ENCODE data around the gene MARS1.
"Not testable (repeated sequence)": the region's sequence is repeated elsewhere in the genome, so short reads cannot be mapped to it uniquely, and the experiment has no call there.

Gene MARS1

DNA sequence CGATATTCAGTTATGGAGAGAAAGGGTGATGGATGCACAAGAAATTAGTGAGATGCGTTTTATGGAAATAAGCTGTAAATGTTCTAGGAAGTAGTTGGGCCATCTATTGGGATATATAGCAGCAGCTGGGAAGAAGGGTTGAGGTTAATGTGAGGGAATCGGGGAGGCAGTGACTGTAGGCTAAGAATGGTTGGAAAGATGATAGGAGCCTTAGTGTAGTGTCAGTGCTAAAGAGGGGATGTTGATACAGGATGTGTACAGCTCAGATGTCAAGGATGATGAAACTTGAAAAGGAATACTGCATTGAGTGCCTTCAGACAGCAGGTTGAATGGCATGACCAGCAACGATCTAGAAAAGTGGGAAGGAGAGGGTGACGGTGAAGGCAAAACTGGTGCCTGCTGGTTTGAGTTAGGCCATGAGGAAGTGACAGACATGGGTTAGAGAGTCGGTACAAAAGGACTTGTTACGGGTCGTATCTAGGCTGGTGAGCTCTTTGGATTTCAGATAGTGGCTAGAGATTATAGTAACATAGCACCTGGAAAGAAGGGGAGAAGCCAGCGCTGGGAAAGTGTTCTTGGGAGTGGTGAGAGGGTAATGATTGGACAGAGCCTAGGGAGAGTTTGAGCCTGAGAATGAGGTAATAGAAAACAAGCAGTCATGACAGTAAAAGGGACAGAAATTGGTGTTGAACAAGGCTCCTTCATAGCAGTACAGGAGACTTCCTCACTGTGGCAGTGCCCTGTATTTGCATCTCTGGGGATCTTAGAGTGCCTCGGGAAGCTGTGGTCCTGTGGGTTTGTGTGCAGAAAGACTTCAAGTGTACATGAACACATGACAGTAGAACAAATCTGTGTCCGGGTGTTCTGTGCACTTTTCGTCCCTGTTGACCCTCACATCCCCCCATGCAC, 9.6 kb downstream of the MARS1 start:
- DNase-seq: no peak

DNA sequence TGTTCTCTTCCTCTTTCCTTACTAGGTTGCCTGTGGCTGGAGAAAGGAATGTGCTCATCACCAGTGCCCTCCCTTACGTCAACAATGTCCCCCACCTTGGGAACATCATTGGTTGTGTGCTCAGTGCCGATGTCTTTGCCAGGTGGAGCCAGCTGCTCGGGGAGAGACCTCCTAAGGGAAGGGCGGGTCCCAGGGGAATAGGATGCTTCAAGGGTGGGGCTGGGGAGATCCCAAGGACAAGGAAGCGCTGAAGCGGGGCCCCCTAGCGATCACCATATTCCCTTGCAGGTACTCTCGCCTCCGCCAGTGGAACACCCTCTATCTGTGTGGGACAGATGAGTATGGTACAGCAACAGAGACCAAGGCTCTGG, 10.2 kb downstream of the MARS1 start:
- no peak for DNase-seq

DNA sequence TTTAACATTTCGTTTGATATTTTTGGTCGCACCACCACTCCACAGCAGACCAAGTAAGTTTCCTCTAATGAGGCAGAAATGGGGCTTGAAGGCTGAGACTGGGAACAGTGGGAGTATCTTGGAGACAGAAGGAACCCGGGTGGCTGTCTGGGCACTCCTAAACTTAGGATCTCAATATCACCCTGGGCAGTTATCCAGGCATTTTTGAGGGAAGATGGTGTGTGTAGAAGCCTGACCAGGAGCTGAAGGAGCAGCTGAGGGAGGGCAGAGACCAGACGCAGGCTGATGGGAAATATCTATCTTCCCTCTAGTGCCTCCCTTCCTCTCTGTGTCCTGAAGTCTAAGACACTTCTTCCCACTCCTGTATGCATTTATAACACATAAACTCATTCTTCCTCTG, 10.7 kb downstream of the MARS1 start:
- DNase-seq: no peak

DNA sequence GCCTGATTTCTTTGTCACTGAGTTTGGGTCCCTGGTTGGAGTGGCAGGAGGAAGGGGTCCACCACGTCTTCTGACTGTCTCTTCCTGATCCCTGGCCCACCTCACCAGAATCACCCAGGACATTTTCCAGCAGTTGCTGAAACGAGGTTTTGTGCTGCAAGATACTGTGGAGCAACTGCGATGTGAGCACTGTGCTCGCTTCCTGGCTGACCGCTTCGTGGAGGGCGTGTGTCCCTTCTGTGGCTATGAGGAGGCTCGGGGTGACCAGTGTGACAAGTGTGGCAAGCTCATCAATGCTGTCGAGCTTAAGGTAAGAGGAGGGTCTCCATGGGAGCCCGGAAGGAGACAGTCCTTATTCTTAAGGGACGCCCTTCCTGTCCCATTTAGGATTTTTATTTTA, 12.3 kb downstream of the MARS1 start:
- DNase-seq: no peak

DNA sequence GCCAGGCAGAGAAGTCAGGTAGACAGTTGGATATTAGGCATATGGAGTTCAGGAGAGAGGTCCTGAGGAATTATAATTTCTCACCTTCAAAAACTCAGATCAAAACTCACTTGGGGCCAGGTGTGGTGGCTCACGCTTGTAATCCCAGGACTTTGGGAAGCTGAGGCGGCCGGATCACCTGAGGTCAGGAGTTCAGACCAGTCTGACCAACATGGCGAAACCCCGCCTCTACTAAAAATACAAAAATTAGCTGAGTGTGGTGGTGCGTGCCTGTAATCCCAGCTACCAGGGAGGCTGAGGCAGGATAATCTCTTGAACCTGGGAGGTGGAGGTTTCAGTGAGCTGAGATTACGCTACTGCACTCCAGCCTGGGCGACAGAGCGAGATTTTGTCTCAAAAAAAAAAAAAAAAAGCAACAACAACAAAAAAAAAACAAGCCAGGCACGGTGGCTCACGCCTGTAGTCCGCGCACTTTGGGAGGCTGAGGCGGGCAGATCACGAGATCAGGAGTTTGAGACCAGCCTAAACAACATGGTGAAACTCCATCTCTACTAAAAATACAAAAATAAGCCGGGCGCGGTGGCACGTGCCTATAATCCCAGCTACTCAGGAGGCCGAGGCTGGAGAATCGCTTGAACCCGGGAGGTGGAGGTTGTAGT, 14.6 kb downstream of the MARS1 start:
- not testable (repeated sequence) for DNase-seq

DNA sequence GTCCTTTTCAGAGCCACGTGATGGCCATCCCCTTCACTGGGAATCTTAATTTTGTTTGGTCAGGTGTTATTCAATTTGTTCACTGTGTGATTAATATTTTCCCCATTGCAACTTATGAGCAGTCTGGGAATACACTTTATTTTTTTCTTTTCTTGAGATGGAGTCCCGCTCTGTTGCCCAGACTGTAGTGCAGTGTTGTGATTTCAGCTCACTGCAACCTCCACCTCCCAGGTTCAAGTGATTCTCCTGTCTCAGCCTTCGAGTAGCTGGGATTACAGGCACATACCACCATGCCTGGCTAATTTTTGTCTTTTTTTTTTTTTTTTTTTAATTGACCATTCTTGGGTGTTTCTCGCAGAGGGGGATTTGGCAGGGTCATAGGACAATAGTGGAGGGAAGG, 18.7 kb downstream of the MARS1 start:
- not testable (repeated sequence) for DNase-seq

DNA sequence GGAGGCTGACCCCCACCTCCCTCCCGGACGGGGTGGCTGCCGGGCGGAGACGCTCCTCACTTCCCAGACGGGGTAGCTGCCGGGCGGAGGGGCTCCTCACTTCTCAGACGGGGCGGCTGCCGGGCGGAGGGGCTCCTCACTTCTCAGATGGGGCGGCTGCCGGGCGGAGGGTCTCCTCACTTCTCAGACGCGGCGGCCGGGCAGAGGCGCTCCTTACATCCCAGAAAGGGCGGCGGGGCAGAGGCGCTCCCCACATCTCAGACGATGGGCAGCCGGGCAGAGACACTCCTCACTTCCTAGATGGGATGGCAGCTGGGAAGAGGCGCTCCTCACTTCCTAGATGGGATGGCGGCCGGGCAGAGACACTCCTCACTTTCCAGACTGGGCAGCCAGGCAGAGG, 19.9 kb downstream of the MARS1 start:
- DNase-seq: not testable (repeated sequence)

DNA sequence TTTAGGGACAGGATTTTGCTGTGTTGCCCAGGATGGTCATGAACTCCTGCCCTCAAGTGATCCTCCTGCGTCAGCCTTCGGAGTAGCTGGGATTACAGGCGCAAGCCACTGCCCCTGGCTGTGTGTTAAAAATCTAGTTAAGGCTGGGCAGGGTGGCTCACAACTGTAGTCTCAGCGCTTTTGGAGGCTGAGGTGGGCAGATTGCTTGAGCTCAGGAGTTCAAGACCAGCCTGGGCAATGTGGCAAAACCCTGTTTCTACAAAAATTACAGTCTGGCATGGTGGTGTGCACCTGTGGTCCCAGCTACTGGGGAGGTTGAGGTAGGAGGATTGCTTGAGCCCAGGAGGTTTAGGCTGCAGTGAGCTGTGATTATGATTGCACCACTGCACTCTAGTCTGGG, 23.3 kb downstream of the MARS1 start:
- DNase-seq: no peak

DNA sequence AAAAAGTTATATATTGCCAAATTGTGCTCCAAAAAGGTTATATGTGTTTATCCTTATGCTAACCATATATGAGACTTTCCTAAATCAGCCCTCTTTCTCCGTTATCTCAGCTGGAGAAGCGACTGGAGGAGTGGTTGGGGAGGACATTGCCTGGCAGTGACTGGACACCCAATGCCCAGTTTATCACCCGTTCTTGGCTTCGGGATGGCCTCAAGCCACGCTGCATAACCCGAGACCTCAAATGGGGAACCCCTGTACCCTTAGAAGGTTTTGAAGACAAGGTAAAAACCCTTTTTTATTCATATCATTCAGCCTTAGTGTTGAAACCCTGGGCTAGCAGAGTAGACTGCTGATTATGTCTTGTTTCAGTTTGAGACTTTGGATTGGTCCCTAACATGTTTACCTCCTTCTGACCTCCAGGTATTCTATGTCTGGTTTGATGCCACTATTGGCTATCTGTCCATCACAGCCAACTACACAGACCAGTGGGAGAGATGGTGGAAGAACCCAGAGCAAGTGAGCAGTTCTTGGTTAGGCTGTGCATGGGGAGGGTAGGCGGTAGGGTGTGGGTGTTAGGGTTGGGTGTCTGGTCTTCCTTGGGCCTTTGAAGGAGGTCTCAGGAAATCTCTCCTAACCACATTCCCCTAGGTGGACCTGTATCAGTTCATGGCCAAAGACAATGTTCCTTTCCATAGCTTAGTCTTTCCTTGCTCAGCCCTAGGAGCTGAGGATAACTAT, 23.9 kb downstream of the MARS1 start:
- DNase-seq: no peak

DNA sequence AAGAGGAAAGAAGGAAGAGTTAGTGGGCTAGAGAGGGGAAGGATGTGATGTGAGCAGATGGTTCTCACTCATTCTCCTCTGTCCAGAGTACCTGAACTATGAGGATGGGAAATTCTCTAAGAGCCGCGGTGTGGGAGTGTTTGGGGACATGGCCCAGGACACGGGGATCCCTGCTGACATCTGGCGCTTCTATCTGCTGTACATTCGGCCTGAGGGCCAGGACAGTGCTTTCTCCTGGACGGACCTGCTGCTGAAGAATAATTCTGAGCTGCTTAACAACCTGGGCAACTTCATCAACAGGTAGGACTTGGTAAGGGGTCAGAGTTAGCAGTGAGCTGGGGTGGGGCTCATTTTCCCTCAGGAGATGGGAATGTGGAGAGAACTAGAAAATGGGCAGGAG, 24.8 kb downstream of the MARS1 start:
- DNase-seq: no peak

DNA sequence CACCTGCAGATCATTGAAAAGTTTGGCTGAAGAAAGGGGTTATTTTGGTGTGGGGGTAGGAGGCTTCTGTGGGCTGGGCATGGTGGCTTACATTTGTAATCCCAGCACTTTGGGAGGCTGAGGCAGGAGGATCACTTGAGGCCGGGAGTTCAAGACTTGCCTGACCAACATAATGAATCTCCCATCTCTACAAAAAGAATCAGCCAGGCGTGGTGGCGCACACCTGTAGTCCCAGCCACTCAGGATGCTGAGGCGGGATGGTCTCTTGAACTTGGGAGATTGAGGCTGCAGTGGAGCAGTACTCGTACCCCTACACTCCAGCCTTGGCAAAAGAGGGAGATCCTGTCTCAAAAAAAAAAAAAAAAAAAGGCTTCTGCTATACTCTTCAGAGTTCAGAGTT, 25.4 kb downstream of the MARS1 start:
- no peak for DNase-seq

DNA sequence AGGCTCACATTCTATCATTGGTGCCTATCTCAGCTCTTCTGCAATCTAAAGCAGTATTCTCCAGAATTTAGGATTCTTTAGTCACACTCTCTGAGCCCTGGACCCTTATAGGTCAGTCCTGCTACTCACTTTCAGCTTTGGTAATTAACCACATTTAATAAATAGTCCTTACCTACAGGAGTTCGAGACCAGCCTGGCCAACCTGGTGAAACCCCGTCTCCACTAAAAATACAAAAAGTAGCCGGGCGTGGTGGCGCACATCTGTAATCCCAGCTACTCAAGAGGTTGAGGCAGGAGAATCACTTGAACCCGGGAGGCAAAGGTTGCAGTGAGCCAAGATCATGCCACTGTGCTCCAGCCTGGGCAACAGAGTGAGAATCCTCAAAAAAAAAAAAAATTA, 25.8 kb downstream of the MARS1 start:
- not testable (repeated sequence) for DNase-seq

DNA sequence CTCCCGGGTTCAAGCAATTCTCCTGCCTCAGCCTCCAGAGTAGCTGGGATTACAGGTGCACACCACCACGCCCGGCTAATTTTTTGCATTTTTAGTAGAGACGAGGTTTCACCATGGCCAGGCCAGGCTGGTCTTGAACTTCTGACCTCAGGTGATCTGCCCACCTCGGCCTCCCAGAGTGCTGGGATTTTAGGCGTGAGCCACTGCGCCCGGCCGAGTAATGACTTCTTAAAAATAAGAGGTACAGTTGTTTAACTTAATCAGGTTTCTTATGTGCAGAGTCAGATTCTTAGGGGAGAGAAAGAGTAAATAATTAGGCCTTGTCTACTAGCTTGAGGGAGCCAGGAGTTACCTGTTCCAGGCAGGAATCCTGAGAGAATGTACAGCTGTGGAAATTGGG, 26.4 kb downstream of the MARS1 start:
- DNase-seq: not testable (repeated sequence)

DNA sequence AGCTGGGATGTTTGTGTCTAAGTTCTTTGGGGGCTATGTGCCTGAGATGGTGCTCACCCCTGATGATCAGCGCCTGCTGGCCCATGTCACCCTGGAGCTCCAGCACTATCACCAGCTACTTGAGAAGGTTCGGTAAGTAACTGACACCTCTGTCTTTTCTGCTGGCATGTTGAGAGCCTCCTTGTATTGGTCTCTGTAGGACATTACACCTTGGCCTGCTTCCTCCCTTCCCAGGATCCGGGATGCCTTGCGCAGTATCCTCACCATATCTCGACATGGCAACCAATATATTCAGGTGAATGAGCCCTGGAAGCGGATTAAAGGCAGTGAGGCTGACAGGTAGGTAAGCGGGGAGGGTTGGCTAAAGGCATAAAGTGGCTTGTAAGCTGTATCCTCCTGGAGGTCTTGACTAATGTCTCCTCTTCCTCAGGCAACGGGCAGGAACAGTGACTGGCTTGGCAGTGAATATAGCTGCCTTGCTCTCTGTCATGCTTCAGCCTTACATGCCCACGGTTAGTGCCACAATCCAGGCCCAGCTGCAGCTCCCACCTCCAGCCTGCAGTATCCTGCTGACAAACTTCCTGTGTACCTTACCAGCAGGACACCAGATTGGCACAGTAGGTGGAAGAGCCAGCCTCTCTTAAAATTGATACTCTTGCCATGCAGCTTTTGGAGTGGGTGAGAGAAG, 27.0 kb downstream of the MARS1 start:
- DNase-seq: no peak

DNA sequence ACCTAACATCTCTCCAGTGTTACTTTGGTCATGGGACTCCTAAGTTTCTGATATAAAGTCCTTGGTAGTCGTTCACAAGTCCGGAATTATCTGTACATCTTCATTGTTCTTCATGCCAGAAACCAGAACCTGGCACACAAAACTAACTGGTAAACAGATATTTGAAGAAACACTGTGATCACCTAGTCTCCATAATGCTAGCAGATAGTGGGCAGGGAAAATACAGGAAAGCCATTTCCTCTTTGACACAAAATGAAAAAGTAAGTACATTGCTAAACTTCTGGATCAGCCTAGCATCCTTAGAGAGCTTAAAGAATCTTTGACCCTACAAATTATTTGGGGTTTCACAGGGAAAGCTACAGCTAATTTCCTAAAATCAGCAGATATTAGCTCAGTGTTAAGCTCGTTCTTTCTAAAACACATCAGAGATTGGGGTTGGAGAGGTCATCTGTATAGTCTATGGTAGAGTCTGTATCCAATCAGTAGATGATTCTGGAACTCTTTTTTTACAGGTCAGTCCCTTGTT, 27.6 kb downstream of the MARS1 start:
- DNase-seq: no peak

DNA sequence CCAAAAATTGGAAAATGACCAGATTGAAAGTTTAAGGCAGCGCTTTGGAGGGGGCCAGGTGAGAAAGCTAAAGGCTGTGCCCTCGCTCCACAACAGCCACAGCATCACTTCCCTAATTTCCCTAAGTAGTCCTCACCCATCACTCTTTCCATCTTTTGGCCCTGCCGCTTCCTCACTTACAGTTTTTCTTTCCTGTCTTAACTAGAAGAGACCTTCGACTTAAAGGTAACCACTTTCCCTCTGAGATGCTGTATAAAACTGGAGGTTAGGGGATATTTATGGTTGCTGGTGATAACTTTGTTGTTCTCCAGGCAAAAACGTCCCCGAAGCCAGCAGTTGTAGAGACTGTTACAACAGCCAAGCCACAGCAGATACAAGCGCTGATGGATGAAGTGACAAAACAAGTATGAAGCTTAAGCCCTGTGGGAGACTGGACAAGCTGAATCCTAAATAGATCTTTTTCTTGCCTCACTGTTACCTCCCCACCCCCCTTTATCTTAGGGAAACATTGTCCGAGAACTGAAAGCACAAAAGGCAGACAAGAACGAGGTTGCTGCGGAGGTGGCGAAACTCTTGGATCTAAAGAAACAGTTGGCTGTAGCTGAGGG, 28.2 kb downstream of the MARS1 start:
- DNase-seq: no peak

DNA sequence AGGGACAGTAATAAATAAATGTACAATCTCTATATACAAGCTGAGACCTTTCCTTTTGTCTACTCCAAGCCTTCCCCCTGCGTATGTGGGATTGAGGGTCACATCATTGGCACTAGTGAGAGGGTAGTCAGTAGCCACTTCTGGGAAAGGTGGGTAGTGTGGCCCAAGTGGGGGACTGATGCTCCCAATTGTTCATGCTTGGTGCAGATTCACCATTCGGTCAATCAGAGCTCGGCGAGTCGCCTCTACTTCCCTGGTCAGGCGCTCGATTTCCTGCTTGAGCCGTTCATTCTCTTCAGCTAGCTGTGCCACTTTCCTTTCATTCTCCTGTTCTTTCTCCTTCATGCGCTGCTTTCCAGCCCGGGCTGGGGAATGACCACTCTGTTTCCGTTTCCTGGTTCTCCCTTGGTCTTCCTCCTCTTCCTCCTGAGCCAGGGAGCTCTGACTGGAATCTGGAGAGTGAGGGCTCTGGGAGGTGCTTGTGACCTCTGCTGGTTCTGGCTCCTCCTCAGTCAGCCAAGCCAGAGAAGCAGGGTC, 28.8 kb downstream of the MARS1 start:
- no peak for DNase-seq

DNA sequence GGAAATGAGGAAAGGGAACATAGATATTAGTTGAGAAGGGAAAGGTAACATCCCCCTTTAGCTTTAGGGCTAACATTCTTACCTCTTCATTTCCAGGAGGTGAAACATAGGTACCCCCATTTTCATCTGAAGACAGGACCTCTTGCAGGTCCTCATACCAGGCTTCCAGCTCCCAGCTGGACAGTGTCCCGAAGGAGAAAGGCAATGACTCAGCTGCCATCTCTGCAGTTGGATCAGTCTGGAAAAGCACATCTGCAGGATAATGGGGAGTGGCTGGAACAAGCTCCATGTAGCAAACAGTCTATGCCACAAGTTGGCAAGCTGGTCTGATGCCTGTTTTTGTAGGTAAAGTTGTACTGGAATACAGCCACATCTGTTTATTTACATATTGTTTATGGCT, 29.3 kb downstream of the MARS1 start:
- DNase-seq: no peak

DNA sequence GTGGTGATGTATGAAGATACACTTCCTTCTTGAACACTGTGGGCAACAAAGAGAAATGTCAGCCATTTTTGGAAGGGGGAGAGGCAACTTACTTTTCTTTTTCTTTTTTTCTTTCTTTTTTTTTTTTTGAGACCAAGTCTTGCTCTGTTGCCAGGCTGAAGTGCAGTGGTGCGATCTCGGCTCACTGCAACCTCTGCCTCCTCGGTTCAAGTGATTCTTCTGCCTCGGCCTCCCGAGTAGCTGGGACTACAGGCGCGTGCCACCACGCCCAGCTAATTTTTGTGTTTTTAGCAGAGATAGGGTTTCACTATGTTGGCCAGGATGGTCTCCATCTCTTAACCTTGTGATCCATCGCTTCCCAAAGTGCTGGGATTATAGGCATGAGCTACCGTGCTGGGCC, 29.9 kb downstream of the MARS1 start:
- DNase-seq: not testable (repeated sequence)

DNA sequence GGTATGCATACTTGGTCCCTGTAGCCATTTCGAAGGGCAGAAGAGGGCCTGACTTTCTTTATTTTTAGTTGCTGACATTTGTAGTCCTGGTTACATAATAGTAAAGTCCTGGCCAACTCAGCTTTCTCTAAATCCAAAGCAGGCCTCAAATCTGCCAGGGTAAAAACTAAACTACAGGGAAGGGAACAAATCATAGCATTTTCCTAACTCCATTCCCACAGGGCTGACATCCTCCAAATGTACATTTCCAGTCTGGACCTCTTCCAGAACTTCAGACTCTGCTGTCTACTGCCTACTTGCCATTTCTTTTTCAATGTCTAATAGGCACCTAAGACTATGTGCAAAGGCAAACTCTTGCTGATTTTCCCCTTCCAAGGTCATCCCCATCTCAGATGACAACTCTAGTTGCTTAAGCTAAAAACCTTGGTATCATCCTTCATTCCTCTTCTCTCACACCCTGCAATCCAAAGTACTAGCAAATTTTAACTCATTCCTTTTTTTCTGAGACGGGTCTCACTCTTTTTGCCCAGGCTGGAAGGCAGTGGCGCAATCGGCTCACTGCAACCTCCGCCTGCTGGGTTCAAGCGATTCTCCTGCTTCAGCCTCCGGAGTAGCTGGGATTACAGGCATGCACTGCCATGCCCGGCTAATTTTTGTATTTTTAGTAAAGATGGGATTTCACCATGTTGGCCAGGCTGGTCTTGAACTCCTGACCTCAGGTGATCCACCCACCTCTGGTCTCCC, 30.5 kb downstream of the MARS1 start:
- DNase-seq: no peak

Measured in NCI-H446 treated with DMSO at 0.1 percent for 48 hours (cell line).